HG03460 (cell line): ENCODE results near the gene MBD2.
"Not testable (repeated sequence)": the region's sequence is repeated elsewhere in the genome, so short reads cannot be mapped to it uniquely, and the experiment has no call there.

Experiments used
- ATAC-seq: cut with Tn5 transposase; IDR thresholded peaks from one replicate; pipeline ENCODE4 v1.9.1; 2021; ENCODE audit not compliant: unreplicated experiment

MBD2 gene

DNA sequence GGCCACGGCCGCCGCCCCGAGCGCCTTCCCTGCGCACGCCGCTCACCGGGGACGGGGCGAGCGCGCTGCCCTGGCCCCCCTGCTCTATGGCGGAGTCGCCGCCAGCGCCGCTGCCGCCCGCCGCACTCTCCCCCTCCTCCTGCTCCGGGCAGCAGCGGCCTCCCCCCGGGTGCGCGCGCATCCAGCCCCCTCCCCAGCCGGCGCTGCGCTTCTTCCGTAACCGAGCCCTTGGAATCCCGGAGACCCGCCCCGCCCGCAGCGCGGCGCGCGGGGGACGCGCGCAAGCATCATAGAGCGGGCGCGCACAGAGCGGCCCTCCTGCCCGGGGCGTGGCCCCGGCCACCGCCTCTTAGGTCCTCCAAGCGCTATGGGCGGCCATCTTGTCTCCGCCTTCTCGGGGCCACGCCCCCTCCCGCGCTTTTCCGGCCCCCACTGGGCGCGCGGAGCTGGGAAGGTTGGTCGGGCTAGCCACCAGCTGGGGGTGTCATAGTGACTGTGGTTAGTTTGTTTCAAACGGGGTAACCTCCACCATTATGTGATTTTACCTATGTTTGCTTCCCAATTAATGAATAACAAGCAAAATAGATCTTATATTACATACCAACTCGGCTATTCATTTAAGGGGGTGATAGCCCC lies at the start of gene MBD2:
Gene MBD2, minus strand, starts transcription at position 291 of the 636 bp plus-strand sequence. Its CDS starts 110 bp downstream, at position 181.
- peak; percentile 86 for ATAC-seq

GRCh38 chr18:54269893-54270844 lies 45.7 kb upstream of the MBD2 start:
- ATAC-seq: peak; percentile 45

DNA sequence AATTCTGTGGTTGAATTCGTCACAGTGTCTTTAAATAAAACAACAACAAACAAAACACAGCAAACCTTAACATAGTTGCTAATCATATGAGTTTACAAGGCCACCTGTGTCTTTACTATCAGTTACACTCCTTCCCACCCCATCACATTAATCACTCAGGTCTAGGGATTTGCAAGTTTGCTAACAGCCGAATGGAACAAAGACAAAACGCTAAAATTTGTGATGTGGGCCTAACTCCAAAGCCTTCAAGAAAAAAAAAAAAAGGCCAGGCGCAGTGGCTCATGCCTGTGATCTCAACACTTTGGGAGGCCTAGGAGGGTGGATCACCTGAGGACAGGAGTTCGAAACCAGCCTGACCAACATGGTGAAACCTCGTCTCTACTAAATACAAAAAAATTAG lies 44.3 kb upstream of the MBD2 start:
- ATAC-seq: no peak

DNA sequence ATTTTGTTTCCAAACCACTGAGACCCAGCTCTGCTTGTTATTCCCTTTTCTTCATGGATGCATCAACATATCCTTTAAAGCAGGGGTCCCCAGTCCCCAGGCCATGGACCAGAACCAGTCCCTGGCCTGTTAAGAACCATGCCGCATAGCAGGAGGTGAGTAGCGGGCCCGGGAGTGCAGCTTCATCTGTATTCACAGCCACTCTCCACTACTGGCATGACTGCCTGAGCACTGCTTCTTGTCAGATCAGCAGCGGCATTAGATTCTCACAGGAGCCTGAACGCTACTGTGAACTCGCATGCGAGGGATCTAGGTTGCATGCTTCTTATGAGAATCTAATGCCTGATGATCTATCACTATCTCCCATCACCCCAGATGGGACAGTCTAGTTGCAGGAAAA lies 43.2 kb upstream of the MBD2 start:
- no peak for ATAC-seq

GRCh38 chr18:54263904-54264336 lies 39.5 kb upstream of the MBD2 start:
- ATAC-seq: peak; percentile 73

DNA sequence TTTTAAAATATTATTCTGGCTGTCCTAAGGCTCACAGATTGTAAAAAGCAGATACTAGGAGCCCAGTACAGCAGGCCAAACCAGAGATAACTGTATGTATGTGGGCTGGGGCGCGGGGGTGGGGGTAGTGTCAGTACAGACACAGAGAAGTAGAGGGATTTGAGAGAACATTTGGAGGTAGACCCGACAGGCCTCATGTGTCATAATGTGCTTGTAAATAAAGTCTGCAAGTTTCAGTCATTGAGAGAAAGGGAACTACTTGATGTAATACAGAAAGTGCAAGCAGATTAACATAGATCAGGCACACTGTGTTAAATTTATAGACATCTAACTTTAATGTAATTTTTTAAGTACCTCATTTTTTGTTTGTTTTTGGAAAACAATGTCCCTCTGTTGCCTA lies 37.4 kb upstream of the MBD2 start:
- peak; percentile 68 for ATAC-seq

- no peak for ATAC-seq
These were observed 36.1 kb upstream of the MBD2 start for GRCh38 chr18:54260396-54261072.

DNA sequence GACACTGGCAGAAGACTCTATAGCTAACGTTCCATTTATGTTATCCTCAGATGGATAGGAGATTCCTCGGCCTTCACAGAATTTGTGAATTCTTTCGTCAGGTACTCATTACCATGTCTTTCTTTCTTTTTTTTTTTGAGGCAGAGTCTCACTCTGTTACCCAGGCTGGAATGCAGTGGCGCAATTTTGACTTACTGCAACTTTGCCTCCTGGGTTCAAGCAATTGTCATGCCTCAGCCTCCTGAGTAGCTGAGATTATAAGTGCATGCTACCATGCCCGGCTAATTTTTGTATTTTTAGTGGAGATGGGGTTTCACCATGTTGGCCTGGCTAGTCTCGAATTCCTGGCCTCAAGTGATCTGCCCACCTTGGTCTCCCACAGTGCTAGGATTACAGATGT lies 33.3 kb upstream of the MBD2 start:
- not testable (repeated sequence) for ATAC-seq

GRCh38 chr18:54257015-54257414 lies 32.5 kb upstream of the MBD2 start:
- no peak for ATAC-seq

DNA sequence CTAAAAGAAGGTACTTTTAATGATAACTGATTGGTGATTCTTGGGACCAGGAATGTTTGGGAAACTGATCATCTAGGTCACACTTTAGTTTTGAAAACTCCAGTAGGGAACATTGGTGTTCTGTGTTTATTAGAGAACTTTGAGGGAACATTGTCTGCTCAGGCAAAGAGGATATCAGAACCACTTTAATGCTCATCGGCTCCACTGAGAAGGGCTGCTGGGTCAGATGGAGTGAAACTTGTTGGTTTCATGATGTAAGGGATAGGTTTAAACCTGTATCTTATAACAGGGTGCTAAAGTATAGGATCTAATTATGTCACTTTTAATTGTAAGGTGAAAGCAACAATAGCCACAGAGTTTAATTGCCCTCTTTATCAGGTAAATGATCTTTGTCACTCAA lies 30.7 kb upstream of the MBD2 start:
- no peak for ATAC-seq

- no peak for ATAC-seq
These were observed 29.8 kb upstream of the MBD2 start for GRCh38 chr18:54254265-54254758.

DNA sequence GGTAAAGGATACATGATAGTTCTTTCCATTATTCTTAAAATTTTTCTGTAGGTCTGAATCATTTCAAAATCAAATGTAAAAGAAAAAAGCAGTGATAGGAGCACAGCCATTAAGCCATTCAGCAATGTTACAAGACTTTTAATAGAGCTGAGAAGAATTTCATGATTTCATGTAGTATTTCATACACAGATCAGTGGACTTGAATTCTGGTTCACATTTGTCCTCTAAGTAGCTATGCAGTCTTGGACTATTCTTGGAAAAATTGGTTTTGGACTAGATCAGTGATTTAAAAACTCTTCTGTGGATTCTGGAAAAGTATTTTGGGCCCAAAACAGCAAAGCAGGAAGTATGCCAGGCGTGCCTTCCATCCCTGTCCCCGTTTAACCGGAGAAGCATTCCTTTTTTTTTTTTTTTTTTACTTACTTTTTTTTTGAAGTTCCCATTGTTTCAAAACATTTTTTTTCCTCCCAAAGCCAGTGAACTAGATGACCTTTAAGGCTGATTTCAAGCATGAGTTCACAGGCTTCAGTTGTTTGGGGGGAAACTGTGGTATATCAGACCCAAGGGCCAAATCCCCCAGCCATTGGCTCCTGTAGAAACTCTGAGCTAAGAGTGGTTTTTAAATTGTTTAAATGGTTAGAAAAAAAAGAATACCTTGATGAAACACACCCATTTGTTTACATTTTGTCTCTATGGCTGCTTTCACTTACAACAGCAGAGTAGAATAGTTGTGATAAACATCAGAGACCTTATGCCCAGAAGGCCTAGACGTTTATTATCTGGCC lies 27.3 kb upstream of the MBD2 start:
- no peak for ATAC-seq

GRCh38 chr18:54250846-54251261 lies 26.4 kb upstream of the MBD2 start:
- peak; percentile 71 for ATAC-seq

DNA sequence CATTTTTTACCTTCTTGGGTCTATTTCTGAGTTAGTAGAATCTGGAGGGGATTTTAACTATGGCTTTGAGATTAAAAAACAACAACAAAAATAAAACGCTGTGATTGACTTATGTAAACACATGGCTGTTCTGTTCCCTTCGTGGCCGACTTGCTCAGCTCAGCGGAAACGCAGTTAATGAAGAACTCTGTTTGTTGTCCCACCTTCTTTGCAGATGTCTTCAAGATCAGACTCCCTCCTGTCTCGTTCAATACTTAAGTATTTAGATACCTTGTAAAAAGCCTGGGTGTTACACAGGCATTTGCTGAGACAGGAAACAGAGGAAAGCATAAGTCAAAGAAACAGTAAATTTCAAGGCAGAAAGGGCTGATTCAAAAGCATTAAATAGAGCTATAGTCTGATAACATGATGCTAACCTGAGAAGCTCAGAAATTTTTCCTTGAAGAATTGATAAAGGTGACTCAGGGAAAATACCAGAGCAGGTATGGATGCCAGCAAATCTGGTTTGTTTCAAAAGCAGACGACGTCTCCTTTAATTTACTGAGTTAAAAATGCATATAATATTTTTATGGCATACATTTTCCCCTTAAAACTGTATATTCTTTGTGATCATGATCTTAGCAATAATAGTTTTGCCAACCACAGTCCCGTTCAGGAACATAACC lies 23.2 kb upstream of the MBD2 start:
- ATAC-seq: no peak

DNA sequence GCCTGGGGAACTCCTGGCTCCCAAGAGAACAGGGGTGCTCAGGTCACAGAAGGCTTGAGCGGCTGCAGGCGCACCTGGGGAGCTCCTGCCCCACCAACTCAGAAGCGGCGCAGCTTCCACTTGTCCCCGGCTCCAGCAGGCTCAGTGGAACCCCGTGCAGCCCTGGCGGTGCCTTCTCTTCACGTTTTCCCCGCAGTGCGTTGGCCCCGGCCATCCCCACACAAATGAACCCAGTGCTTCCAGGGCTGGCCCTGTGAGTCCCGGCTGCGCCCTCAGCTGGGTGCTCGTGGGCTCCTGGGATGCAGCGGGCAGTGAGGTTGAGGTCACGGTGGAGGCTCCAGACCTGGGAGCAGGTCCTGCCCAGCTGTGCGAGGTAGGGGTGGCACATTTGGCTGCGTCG lies 17.9 kb upstream of the MBD2 start:
- ATAC-seq: no peak

GRCh38 chr18:54241483-54241882 lies 17.0 kb upstream of the MBD2 start:
- ATAC-seq: no peak

GRCh38 chr18:54240629-54241107 lies 16.2 kb upstream of the MBD2 start:
- ATAC-seq: no peak

- ATAC-seq: no peak
These were observed 15.1 kb upstream of the MBD2 start for GRCh38 chr18:54239601-54240000.

- ATAC-seq: no peak
These were observed 14.6 kb upstream of the MBD2 start for GRCh38 chr18:54239091-54239490.
